Ascending aorta (tissue), 2 donors: ENCODE results near the gene OR6B1. TPM values are rescaled to one million over a fixed set of nuclear protein-coding genes. Genes with fewer than 3 reads are reported as not detected.

Source experiments
- DNase-seq, 2 donors: peaks; one replicate each; pipeline ENCODE4 v3.0.0-alpha.2; 2019; ENCODE audit warnings: low spot score in 2 of 2
- H3K27ac ChIP-seq, 2 donors: fragments of 200-600 bp; sonication (generic); one replicate each; pipeline ENCODE4 v1.5.1; 2016 to 2017; ENCODE audit warnings: mild to moderate bottlenecking in 1 of 2
- H3K27me3 ChIP-seq: fragments of 200-600 bp; sonication (generic); one replicate; pipeline ENCODE4 v1.5.1; 2017
- H3K36me3 ChIP-seq, 2 donors: fragments of 200-600 bp; sonication (generic); one replicate each; pipeline ENCODE4 v1.5.1; 2016
- H3K4me1 ChIP-seq, 2 donors: fragments of 200-600 bp; sonication (generic); one replicate each; pipeline ENCODE4 v1.5.1; 2016 to 2017; ENCODE audit warnings: mild to moderate bottlenecking in 1 of 2
- H3K4me3 ChIP-seq, 2 donors: fragments of 200-600 bp; sonication (generic); one replicate each; pipeline ENCODE4 v1.5.1; 2016 to 2017; ENCODE audit warnings: mild to moderate bottlenecking in 1 of 2
- H3K9me3 ChIP-seq, 2 donors: fragments of 200-600 bp; sonication (generic); one replicate each; pipeline ENCODE4 v1.5.1; 2016
- CTCF ChIP-seq, 3 experiments: fragments of 200-600 bp in 2 of 3; fragments of 450-650 bp in 1 of 3; sonication (generic) in 2 of 3; IDR thresholded peaks; one replicate each; pipeline ENCODE4 v1.5.1; 2016 to 2019; ENCODE audit warnings: antibody characterized with exemption in 3 of 3, mild to moderate bottlenecking in 1 of 3, moderate library complexity in 1 of 3
- intact Hi-C: fragments of 100-400 bp; cut with DNase I; formaldehyde crosslinking; loops from one replicate; pipeline ENCODE4 v1.15.1; 2023
- total RNA-seq: library from RNA; depleted of rRNA; stranded (reverse); fragments of >200 nt; gene quantifications from one replicate; pipeline ENCODE4 v1.1.0, GENCODE V29; 2016

The OR6B1 gene
- total RNA-seq: not detected

GRCh38 chr7:144000020-144000419, at the start of gene OR6B1:
Gene OR6B1 (plus strand): TSS chr7:144000320. CDS start chr7:144003997, 3,677 bp downstream.
- Histone ChIP-seq H3K4me3 (no peak within 1 kb of the TSS), H3K9me3 (no peaks in the 10 kb centered on the region), H3K27me3 (no peaks in the 10 kb centered on the region), H3K4me1 (no peaks in the 10 kb centered on the region), H3K27ac (no peak within 1 kb of the TSS), H3K36me3 (no peaks in the 10 kb centered on the region)
- TF ChIP-seq CTCF (IDR thresholded peaks at IDR 0.05): no peak
- intact Hi-C loops: loop anchor here (10.0 kb wide), 1 partner anchor 45 kb away; the partner anchor contains the start of gene OR2F1
- DNase-seq: no peak

- intact Hi-C loops: loop anchor here (10.0 kb wide), 1 partner anchor 51 kb away; the partner anchor contains the start of gene OR6B1
- H3K4me1 ChIP-seq: peaks cover 0 to 6% of the 10 kb centered on the region in 2 donors
- TF ChIP-seq CTCF (IDR thresholded peaks at IDR 0.05): no peak
- DNase-seq: no peak
- H3K36me3 ChIP-seq: no peaks in the 10 kb centered on the region
- H3K27ac ChIP-seq: peak overlapping the region; percentile 11 to 13
- no peak overlapping the region for H3K4me3 ChIP-seq
- H3K9me3 ChIP-seq: no peaks in the 10 kb centered on the region
- no peaks in the 10 kb centered on the region for H3K27me3 ChIP-seq
These were observed 46.7 kb upstream of the OR6B1 start for GRCh38 chr7:143953421-143953820.

GRCh38 chr7:143954135-143954534, 46.0 kb upstream of the OR6B1 start:
- H3K27me3 ChIP-seq: no peaks in the 10 kb centered on the region
- intact Hi-C loops: loop anchor here (10.0 kb wide), 1 partner anchor 51 kb away; the partner anchor contains the start of gene OR6B1
- H3K4me3 ChIP-seq: no peak overlapping the region
- H3K27ac ChIP-seq: no peak overlapping the region
- H3K4me1 ChIP-seq: peaks cover 0 to 6% of the 10 kb centered on the region in 2 donors
- no peaks in the 10 kb centered on the region for H3K36me3 ChIP-seq
- no peaks in the 10 kb centered on the region for H3K9me3 ChIP-seq
- TF ChIP-seq CTCF (IDR thresholded peaks at IDR 0.05): no peak
- no peak for DNase-seq

GRCh38 chr7:143954544-143954943, 45.6 kb upstream of the OR6B1 start, which contains the start of gene OR2F1:
Gene OR2F1 (plus strand): TSS chr7:143954844. CDS start chr7:143959971, 5,127 bp downstream.
- DNase-seq: no peak
- Histone ChIP-seq H3K9me3 (no peaks in the 10 kb centered on the region), H3K27ac (no peak within 1 kb of the TSS), H3K4me1 (peaks cover 0 to 6% of the 10 kb centered on the region in 2 donors), H3K27me3 (no peaks in the 10 kb centered on the region), H3K4me3 (no peak within 1 kb of the TSS), H3K36me3 (no peaks in the 10 kb centered on the region)
- intact Hi-C loops: loop anchor here (10.0 kb wide), 1 partner anchor 50 kb away; the partner anchor contains the start of gene OR6B1
- TF ChIP-seq CTCF (IDR thresholded peaks at IDR 0.05): no peak

- peaks cover 0 to 2% of the 10 kb centered on the region in 2 donors for H3K4me1 ChIP-seq
- no peak for TF ChIP-seq CTCF (IDR thresholded peaks at IDR 0.05)
- no peak for DNase-seq
- H3K36me3 ChIP-seq: no peaks in the 10 kb centered on the region
- H3K9me3 ChIP-seq: no peaks in the 10 kb centered on the region
- H3K27me3 ChIP-seq: no peaks in the 10 kb centered on the region
- H3K4me3 ChIP-seq: no peak overlapping the region
- no peak overlapping the region for H3K27ac ChIP-seq
- intact Hi-C loops: loop anchor here (10.0 kb wide), 1 partner anchor 46 kb away; the partner anchor contains the start of gene OR6B1
These were observed 41.3 kb upstream of the OR6B1 start for GRCh38 chr7:143958781-143959180.
